Right cardiac atrium (tissue), 5 donors: ENCODE data around the gene SLAMF1. TPM values are rescaled to one million over a fixed set of nuclear protein-coding genes. Genes with fewer than 3 reads are reported as not detected.
A peak's percentile ranks its signal among the peaks of the same experiment; 100 is the strongest.
"Not testable (repeated sequence)": the region's sequence is repeated elsewhere in the genome, so short reads cannot be mapped to it uniquely, and the experiment has no call there.

Experiments
- ATAC-seq, 2 donors: fragments of 200-7000 bp; cut with Tn5 transposase; one replicate each; pipeline versions ENCODE4 v1.8.0 to v1.9.1; 2020; ENCODE audit warnings: moderate library complexity in 2 of 2, mild to moderate bottlenecking in 1 of 2
- DNase-seq, 3 donors: peaks; one replicate each; pipeline ENCODE4 v3.0.0-alpha.2; 2020
- H3K27ac ChIP-seq: one replicate; pipeline ENCODE4 v1.5.1; 2013; ENCODE audit warnings: mild to moderate bottlenecking, low read length, control low read depth, moderate library complexity
- H3K27me3 ChIP-seq: one replicate; pipeline ENCODE4 v1.6.1; 2013; ENCODE audit not compliant: control insufficient read depth, insufficient read depth
- H3K4me1 ChIP-seq: one replicate; pipeline ENCODE4 v1.6.1; 2013; ENCODE audit warnings: low read length; ENCODE audit not compliant: control insufficient read depth, insufficient read depth
- H3K4me3 ChIP-seq: one replicate; pipeline ENCODE4 v1.5.1; 2013; ENCODE audit warnings: low read length, control low read depth
- H3K9me3 ChIP-seq: one replicate; pipeline ENCODE4 v1.6.1; 2013; ENCODE audit warnings: low read length; ENCODE audit not compliant: control insufficient read depth
- WGBS: extraction: QIAGEN DNeasy Blood & Tissue Kit; methylation state at CpG from one replicate; pipeline ENCODE4 v1.1.7; 2013; 5-methylcytosine and 5-hydroxymethylcytosine counted together
- intact Hi-C, 4 donors: fragments of 100-400 bp; cut with DNase I; formaldehyde crosslinking; loops; one replicate each; pipeline versions ENCODE4 v1.11.0 to v1.14.0; 2022 to 2023
- long read RNA-seq, 4 donors: library from polyadenylated mRNA; unstranded; transcript quantifications; one replicate each; pipeline ENCODE4 v2.0.0, GENCODE V29; 2020 to 2021
- polyA plus RNA-seq: library from polyadenylated mRNA; stranded (reverse); fragments of 200-250 nt; gene quantifications from one replicate; pipeline ENCODE4 v1.2.3, GENCODE V29; 2013
- total RNA-seq, 4 donors: library from RNA; stranded (reverse); fragmentation: NEBNext Ultra II Directional; extraction: Animal tissue kit (Norgen Biotek cat#: 25700); gene quantifications; one replicate each; pipeline ENCODE4 v1.2.1, GENCODE V29; 2021
- donor health status: healthy with polysubstance abuse.
- donor health status: DM: no; HTN: yes; CAD: no.
- donor health status: DM: no; HTN: no; CAD: no.
- donor health status: DM: no; HTN: yes; CAD: no; lungs with severe emphysema.
- donor health status: DM: yes; HTN: yes; CAD: no.

SLAMF1 gene
- total RNA-seq = under 1 TPM; 0.28 to 0.46 (median 0.38) TPM
- 0.18 TPM for polyA plus RNA-seq
- long read RNA-seq, donor 1 = 0 reads
- long read RNA-seq, donor 2 = 0 reads
- long read RNA-seq, donor 3, partial matches to known transcripts = 1 of 1 reads
- long read RNA-seq, donor 3, other reads (novel, unspliced or antisense) = 0 of 1 reads
- long read RNA-seq, donor 4 = 0 reads

- intact Hi-C loops = no loop called here
- ATAC-seq (peak in 1 of 2 donors; percentile 18), DNase-seq (no peak)
- Histone ChIP-seq H3K27me3 (no peaks in the 10 kb centered on the region), H3K4me3 (no peak within 1 kb of the TSS), H3K4me1 (no peaks in the 10 kb centered on the region), H3K9me3 (no peaks in the 10 kb centered on the region), H3K27ac (no peak within 1 kb of the TSS)
- 50% methylated on average over 11 of the region's 11 CpGs for WGBS
Measured at GRCh38 chr1:160646711-160647328, at the start of gene SLAMF1. TSS of gene SLAMF1 (minus strand) at chr1:160647044. CDS start at chr1:160646945, 99 bp downstream.

- intact Hi-C loops, ATAC-seq, H3K4me1 ChIP-seq, H3K27ac ChIP-seq, H3K27me3 ChIP-seq, H3K9me3 ChIP-seq, DNase-seq, H3K4me3 ChIP-seq: not testable (repeated sequence)
- 80% methylated on average over 10 of the region's 10 CpGs for WGBS
Measured at GRCh38 chr1:160692390-160692789, 45.5 kb upstream of the SLAMF1 start.

- no peaks in the 10 kb centered on the region for H3K4me1 ChIP-seq
- DNase-seq (no peak), ATAC-seq (no peak)
- intact Hi-C loops = no loop called here
- no peak overlapping the region for H3K27ac ChIP-seq
- no peaks in the 10 kb centered on the region for H3K27me3 ChIP-seq
- H3K9me3 ChIP-seq = no peaks in the 10 kb centered on the region
- no peak overlapping the region for H3K4me3 ChIP-seq
Measured at GRCh38 chr1:160685266-160685665, 38.4 kb upstream of the SLAMF1 start.

GRCh38 chr1:160682983-160683865, 36.4 kb upstream of the SLAMF1 start:
- Histone ChIP-seq H3K9me3 (no peaks in the 10 kb centered on the region), H3K27me3 (no peaks in the 10 kb centered on the region), H3K4me1 (no peaks in the 10 kb centered on the region), H3K27ac (no peak overlapping the region), H3K4me3 (no peak overlapping the region)
- WGBS = 64% methylated on average over 4 of the region's 4 CpGs
- DNase-seq = no peak
- ATAC-seq = peak in 1 of 2 donors; percentile 36
- intact Hi-C loops = no loop called here

- H3K4me1 ChIP-seq = no peaks in the 10 kb centered on the region
- WGBS = 92% methylated on average over 3 of the region's 3 CpGs
- DNase-seq (no peak), ATAC-seq (peak in 1 of 2 donors; percentile 17)
- no peak overlapping the region for H3K27ac ChIP-seq
- no peaks in the 10 kb centered on the region for H3K9me3 ChIP-seq
- intact Hi-C loops = no loop called here
- no peaks in the 10 kb centered on the region for H3K27me3 ChIP-seq
- no peak overlapping the region for H3K4me3 ChIP-seq
Measured at GRCh38 chr1:160681891-160682140, 35.0 kb upstream of the SLAMF1 start.

GRCh38 chr1:160681066-160681890, 34.4 kb upstream of the SLAMF1 start:
- H3K27ac ChIP-seq = no peak overlapping the region
- 51% methylated on average over 10 of the region's 10 CpGs for WGBS
- intact Hi-C loops = no loop called here
- DNase-seq (peak; percentile 76 to 90 (median 88)), ATAC-seq (peak; percentile 82 to 85)
- no peak overlapping the region for H3K4me3 ChIP-seq
- H3K4me1 ChIP-seq = no peaks in the 10 kb centered on the region
- no peaks in the 10 kb centered on the region for H3K27me3 ChIP-seq
- no peaks in the 10 kb centered on the region for H3K9me3 ChIP-seq

- H3K4me3 ChIP-seq = no peak overlapping the region
- no peaks in the 10 kb centered on the region for H3K9me3 ChIP-seq
- no peaks in the 10 kb centered on the region for H3K4me1 ChIP-seq
- H3K27ac ChIP-seq = no peak overlapping the region
- H3K27me3 ChIP-seq = no peaks in the 10 kb centered on the region
- ATAC-seq (no peak), DNase-seq (no peak)
- intact Hi-C loops = no loop called here
- WGBS = 90% methylated on average over 8 of the region's 8 CpGs
Measured at GRCh38 chr1:160680399-160680798, 33.6 kb upstream of the SLAMF1 start.

- no peak overlapping the region for H3K27ac ChIP-seq
- H3K4me1 ChIP-seq = no peaks in the 10 kb centered on the region
- no peak for DNase-seq
- no peaks in the 10 kb centered on the region for H3K27me3 ChIP-seq
- ATAC-seq = no peak
- WGBS = 59% methylated on average over 3 of the region's 3 CpGs
- H3K4me3 ChIP-seq = no peak overlapping the region
- intact Hi-C loops = no loop called here
- H3K9me3 ChIP-seq = no peaks in the 10 kb centered on the region
Measured at GRCh38 chr1:160679893-160680292, 33.0 kb upstream of the SLAMF1 start.

- intact Hi-C loops = no loop called here
- ATAC-seq = no peak
Measured at GRCh38 chr1:160676869-160677597, 30.2 kb upstream of the SLAMF1 start.

GRCh38 chr1:160675641-160676410, 29.0 kb upstream of the SLAMF1 start:
- 52% methylated on average over 6 of the region's 6 CpGs for WGBS
- peak; percentile 71 to 88 (median 83) for DNase-seq
- intact Hi-C loops = no loop called here
- no peak overlapping the region for H3K27ac ChIP-seq
- peak; percentile 82 to 84 for ATAC-seq
- H3K4me1 ChIP-seq = no peaks in the 10 kb centered on the region
- no peaks in the 10 kb centered on the region for H3K9me3 ChIP-seq
- no peaks in the 10 kb centered on the region for H3K27me3 ChIP-seq
- no peak overlapping the region for H3K4me3 ChIP-seq

More at GRCh38 chr1:160676869-160677597, 30.2 kb upstream of the SLAMF1 start:
- H3K27ac ChIP-seq = no peak overlapping the region
- H3K4me1 ChIP-seq = no peaks in the 10 kb centered on the region
- no peaks in the 10 kb centered on the region for H3K27me3 ChIP-seq
- no peak overlapping the region for H3K4me3 ChIP-seq
- no peak for DNase-seq
- WGBS = 76% methylated on average over 13 of the region's 13 CpGs
- no peaks in the 10 kb centered on the region for H3K9me3 ChIP-seq
